NCI-H2029 (cell line): ENCODE results near the gene NDUFAF8.
A peak's percentile ranks its signal among the peaks of the same experiment; 100 is the strongest.

ENCODE experiments used
- DNase-seq: peaks from one replicate; lab custom pipeline; 2025; lab: John Stamatoyannopoulos, UW

Gene NDUFAF8

GRCh38 chr17:81200695-81201580 is 38.2 kb upstream of the NDUFAF8 start:
- DNase-seq = no peak

GRCh38 chr17:81202318-81202717 is 36.8 kb upstream of the NDUFAF8 start:
- no peak for DNase-seq

GRCh38 chr17:81203136-81203535 is 36.0 kb upstream of the NDUFAF8 start:
- DNase-seq = no peak

GRCh38 chr17:81204578-81204977 is 34.5 kb upstream of the NDUFAF8 start:
- DNase-seq = no peak

GRCh38 chr17:81206166-81206565 is 33.0 kb upstream of the NDUFAF8 start:
- no peak for DNase-seq

DNA sequence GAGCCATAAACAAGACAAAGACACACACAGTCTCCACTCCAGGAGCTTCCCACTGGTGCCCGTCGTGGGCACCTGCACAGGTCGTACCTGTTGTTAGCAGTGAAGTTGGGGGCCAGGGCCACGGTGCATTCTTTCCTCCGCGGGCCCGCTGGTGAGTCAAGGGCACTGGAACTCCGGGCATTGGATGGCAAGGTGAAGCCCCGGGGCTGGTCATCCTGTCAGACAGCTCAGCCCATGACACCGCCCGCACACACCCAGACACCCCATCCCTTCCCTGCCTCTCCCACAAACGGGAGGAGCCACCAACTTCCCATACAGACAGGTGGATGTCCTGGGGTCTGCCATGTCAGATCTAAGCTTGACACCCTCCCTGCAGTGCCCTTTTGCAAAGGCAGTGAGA is 32.5 kb upstream of the NDUFAF8 start:
- DNase-seq = no peak

GRCh38 chr17:81207610-81208581 is 31.2 kb upstream of the NDUFAF8 start:
- no peak for DNase-seq

- DNase-seq = no peak
These were observed 30.5 kb upstream of the NDUFAF8 start for GRCh38 chr17:81208651-81209050.

DNA sequence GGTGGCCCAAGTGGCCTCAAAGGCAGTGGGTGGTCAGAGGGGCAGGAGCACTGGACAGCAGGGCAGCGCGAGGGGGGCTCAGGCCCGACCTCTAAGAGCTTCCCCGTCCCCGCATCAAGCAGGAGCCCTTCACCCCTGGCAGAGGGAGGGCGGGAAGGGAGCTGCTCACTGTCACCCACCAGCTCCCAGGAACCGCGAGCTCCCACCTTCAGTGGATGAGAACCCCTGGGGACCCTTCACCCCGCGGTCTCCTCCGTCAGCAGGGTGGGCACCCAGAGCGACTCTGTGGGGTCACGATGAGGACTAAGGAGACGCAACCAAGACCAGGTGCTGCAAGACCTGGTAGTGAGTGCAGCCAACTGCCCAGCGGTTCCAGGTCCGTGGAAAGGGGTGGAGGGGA is 30.0 kb upstream of the NDUFAF8 start:
- DNase-seq = no peak

DNA sequence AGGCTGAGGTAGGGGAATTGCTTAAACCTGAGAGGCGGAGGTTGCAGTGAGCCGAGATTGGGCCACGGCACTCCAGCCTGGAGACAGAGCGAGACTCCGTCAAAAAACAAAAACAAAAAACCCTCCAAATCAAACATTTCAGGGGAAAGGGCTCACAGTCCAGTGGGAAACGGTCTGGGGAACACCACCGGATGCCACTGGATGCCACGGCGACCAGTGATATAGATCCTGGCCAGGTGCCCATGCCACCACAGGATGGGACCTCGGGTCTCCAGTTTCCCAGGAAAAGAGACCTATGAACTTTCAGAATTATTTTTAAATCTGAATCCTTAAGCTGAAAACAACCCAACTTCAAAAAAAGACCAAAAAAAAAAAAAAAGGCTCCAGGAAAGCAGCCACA is 28.7 kb upstream of the NDUFAF8 start:
- DNase-seq = no peak

DNA sequence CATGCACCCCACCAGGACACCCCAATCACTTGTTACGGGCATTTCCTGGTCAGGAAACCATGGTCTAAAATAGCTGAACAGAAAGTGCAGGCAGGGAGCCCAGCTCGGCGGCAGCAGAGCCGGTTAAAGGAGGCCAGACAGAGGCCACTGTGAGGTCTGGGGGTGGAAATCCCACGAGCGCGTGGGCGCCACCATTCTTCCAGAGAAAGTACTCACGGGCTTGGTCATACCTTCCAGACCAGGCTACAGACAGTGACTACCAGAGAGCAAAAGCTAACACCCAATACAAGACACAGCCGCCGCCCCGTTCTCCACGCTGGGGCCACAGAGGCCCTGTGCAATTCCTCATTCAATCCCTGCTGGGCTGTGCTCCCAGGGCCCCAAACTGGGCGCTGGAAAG is 28.2 kb upstream of the NDUFAF8 start:
- no peak for DNase-seq

DNA sequence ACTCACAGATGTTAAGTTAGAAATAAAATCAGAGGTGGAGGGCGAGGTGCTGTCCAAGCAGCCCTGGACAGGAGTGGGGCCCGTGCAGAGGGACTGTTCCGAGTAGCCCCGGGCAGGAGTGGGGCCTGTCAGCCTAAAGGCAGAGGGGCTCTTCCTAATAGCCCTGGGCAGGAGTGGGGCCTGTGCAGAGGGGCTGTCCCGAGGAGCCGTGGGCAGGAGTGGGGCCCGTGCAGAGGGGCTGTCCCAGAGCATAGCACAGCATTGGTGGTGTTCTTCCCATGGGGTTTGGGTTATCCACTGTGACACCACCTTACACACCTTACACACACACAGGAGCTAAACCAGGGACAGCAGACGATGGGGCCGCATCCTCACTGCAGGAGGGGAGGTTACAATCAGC is 26.8 kb upstream of the NDUFAF8 start:
- DNase-seq = no peak

GRCh38 chr17:81213978-81214377 is 25.1 kb upstream of the NDUFAF8 start:
- no peak for DNase-seq

GRCh38 chr17:81217491-81217890 is 21.6 kb upstream of the NDUFAF8 start:
- no peak for DNase-seq

DNA sequence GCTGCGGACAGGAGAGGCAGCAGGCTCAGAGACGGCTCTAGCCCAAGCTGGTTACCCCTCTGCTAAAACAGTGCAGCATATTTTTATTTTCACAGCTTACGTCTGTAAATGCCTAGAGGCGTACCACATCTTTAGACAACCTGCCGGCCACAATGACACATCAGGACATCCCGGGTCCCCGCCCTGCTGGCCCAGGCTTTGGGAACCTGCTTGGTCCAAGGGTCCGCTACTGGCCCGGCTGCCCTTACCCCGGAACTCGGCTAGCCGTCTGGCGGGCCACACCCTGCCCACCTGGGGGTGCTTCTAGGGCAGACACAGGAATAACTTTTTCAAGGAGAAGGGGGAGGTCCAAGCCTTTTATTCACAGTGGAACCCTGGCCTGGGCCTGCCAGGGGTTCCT is 20.7 kb upstream of the NDUFAF8 start:
- no peak for DNase-seq

- no peak for DNase-seq
These were observed 20.1 kb upstream of the NDUFAF8 start for GRCh38 chr17:81218991-81219390.

GRCh38 chr17:81219476-81220180 is 19.5 kb upstream of the NDUFAF8 start:
- no peak for DNase-seq

- DNase-seq = no peak
These were observed 17.7 kb upstream of the NDUFAF8 start for GRCh38 chr17:81221371-81221841.

DNA sequence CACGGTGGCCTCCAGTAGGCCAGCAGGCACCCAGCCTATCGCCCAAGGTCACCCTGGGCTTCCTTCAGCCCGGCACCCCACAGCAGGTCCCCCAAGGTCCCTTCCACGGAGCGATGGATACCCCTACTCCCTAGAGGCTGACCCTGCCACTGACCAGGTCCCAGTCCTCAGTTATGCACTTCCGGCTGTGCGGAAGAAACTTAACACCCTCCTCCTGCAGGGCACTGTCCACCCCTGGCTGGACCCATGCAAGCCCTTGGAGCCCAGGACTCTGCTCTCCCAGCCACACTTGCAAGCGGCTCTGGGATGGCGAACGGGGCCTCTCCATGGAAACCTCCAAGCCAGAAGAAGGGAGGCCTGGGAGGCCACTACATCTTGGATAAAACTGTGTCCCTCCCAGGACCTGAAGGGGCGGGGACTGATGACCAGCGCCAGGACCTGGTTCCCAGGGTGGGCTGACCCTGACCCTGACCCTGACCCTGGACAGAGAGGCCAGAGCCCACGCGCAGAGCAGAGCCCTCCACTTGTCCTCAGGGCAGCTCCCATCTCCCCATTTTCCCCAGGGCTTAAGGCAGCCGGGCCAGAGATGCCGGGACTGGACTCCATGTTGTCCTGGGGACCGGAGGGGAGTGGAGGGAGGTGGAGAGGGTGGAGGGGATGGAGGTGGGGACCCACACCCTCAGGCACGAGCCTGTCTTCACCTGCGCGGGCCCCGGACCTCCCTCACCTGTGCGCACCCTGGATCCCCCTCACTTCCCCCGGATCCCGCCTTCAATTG is 17.1 kb upstream of the NDUFAF8 start:
- no peak for DNase-seq

DNA sequence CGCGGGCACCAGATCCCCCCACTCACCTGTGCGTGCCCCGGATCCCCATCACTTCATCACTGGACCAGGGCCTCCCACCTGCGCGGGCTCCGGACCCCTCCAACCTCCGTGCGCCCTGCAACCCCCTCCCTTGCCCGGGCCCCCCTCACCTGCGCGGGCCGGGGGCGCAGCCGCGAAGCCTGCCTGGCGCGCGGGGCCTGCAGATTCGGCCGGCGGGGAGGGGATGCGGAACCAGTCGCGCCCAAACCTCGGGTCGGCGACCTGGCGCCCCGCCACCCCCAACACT is 16.6 kb upstream of the NDUFAF8 start:
- no peak for DNase-seq

GRCh38 chr17:81222906-81223761 is 16.0 kb upstream of the NDUFAF8 start, which contains the start of gene CEP131:
Gene CEP131 (minus strand): TSS chr17:81222965. CDS start chr17:81220056, 2,909 bp downstream.
- DNase-seq = peak; percentile 95
